Smooth muscle cell (in vitro differentiated cells): ENCODE results near the gene ATAD3A. TPM values are rescaled to one million over a fixed set of nuclear protein-coding genes. Genes with fewer than 3 reads are reported as not detected.

Experiments used
- DNase-seq: peaks from one replicate; lab custom pipeline; 2025; ENCODE audit not compliant: unreplicated experiment; lab: John Stamatoyannopoulos, UW
- H2AFZ ChIP-seq: fragments of 200-600 bp; sonication (generic); 2 replicates; pipeline ENCODE4 v1.6.0; 2016; ENCODE audit warnings: antibody characterized with exemption, low read depth, mild to moderate bottlenecking
- H3F3A ChIP-seq: fragments of 200-600 bp; sonication (generic); 2 replicates; pipeline ENCODE4 v1.6.0; 2017; ENCODE audit warnings: antibody characterized with exemption, low read depth
- H3K27ac ChIP-seq: fragments of 200-600 bp; sonication (generic); 2 replicates; pipeline ENCODE4 v1.5.1; 2016; ENCODE audit warnings: low read depth, mild to moderate bottlenecking
- H3K27me3 ChIP-seq: fragments of 200-600 bp; sonication (generic); 2 replicates; pipeline ENCODE4 v1.6.1; 2016; ENCODE audit warnings: low read depth, mild to moderate bottlenecking
- H3K36me3 ChIP-seq: fragments of 200-600 bp; sonication (generic); 2 replicates; pipeline ENCODE4 v1.5.1; 2016; ENCODE audit warnings: low read depth
- H3K4me1 ChIP-seq: fragments of 200-600 bp; sonication (generic); 2 replicates; pipeline ENCODE4 v1.5.1; 2016; ENCODE audit warnings: low read depth
- H3K4me2 ChIP-seq: fragments of 200-600 bp; sonication (generic); 2 replicates; pipeline ENCODE4 v1.6.0; 2016; ENCODE audit warnings: mild to moderate bottlenecking
- H3K4me3 ChIP-seq: fragments of 200-600 bp; sonication (generic); 2 replicates; pipeline ENCODE4 v1.5.1; 2016; ENCODE audit warnings: mild to moderate bottlenecking
- H3K79me2 ChIP-seq: fragments of 200-600 bp; sonication (generic); 2 replicates; pipeline ENCODE4 v1.6.0; 2016; ENCODE audit warnings: low read depth, mild to moderate bottlenecking
- H3K9ac ChIP-seq: fragments of 200-600 bp; sonication (generic); 2 replicates; pipeline ENCODE4 v1.6.0; 2016; ENCODE audit warnings: low read depth
- H3K9me3 ChIP-seq: fragments of 200-600 bp; sonication (generic); replicated peaks from 2 replicates; pipeline ENCODE4 v1.5.1; 2016; ENCODE audit warnings: low read depth
- H4K20me1 ChIP-seq: fragments of 200-600 bp; sonication (generic); 2 replicates; pipeline ENCODE4 v1.6.0; 2016; ENCODE audit warnings: low read depth
- CTCF ChIP-seq: fragments of 200-600 bp; sonication (generic); IDR thresholded peaks from 2 replicates; pipeline ENCODE4 v1.5.1; 2017; ENCODE audit warnings: borderline replicate concordance, mild to moderate bottlenecking, antibody characterized with exemption; ENCODE audit not compliant: insufficient read depth, poor library complexity, severe bottlenecking
- WGBS: methylation state at CpG from one replicate; pipeline ENCODE4 v1.1.7; 2016; ENCODE audit warnings: low lambda C conversion rate; 5-methylcytosine and 5-hydroxymethylcytosine counted together
- polyA plus RNA-seq: library from polyadenylated mRNA; unstranded; fragments of >200 nt; fragmentation: Nextera tagmentation; extraction: Ambion mirVana; gene quantifications from 2 replicates; pipeline ENCODE4 v1.2.1, GENCODE V29; 2016
- total RNA-seq: library from RNA; depleted of rRNA; stranded (reverse); fragments of >200 nt; gene quantifications from 2 replicates; pipeline ENCODE4 v1.2.3, GENCODE V29; 2014

The ATAD3A gene
- total and polyA plus RNA-seq, 2 experiments from 2014 or later = 14.3 to 58.0 TPM

DNA sequence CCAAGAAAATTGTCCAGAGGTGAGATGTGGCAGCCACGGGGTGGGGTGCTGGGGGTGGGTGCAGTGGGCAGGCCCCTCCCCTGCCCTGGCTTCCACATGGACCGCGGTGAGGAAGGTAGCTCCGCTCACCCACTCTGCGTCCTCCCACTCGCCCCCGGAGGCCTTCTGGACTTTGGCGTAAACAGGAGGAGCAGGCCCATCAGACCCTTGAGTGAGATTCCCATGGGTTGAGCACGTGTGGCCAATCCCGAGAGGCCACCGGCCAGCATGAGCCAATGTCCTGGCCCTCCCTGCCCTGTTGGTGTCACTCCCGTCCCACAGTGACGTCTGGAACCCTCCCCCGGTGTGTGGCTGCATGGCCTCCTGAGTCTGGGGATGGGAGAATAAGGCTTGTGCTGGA lies 36.6 kb downstream of the ATAD3A start:
- H4K20me1 ChIP-seq = peaks cover 45% of the 10 kb centered on the region
- no peak overlapping the region for H3K9ac ChIP-seq
- WGBS = 92% methylated on average over 14 of the region's 14 CpGs
- H3K4me1 ChIP-seq = no peaks in the 10 kb centered on the region
- H2AFZ ChIP-seq = no peak overlapping the region
- no peaks in the 10 kb centered on the region for H3K9me3 ChIP-seq
- H3K4me2 ChIP-seq = no peak overlapping the region
- TF ChIP-seq CTCF = no peak
- H3K27me3 ChIP-seq = no peaks in the 10 kb centered on the region
- H3F3A ChIP-seq = no peaks in the 10 kb centered on the region
- no peak for DNase-seq
- peaks cover 26% of the 10 kb centered on the region for H3K79me2 ChIP-seq
- no peak overlapping the region for H3K4me3 ChIP-seq
- no peaks in the 10 kb centered on the region for H3K36me3 ChIP-seq
- H3K27ac ChIP-seq = no peak overlapping the region

- Histone ChIP-seq H4K20me1 (peaks cover 60% of the 10 kb centered on the region), H3K36me3 (no peaks in the 10 kb centered on the region), H2AFZ (no peak overlapping the region), H3K9me3 (no peaks in the 10 kb centered on the region), H3K79me2 (peaks cover 27% of the 10 kb centered on the region), H3K4me3 (no peak overlapping the region), H3K27ac (no peak overlapping the region), H3K4me2 (no peak overlapping the region), H3K27me3 (no peaks in the 10 kb centered on the region), H3K4me1 (no peaks in the 10 kb centered on the region), H3F3A (no peaks in the 10 kb centered on the region), H3K9ac (no peak overlapping the region)
- no peak for DNase-seq
- 95% methylated on average over 7 of the region's 7 CpGs for WGBS
- TF ChIP-seq CTCF = no peak
Measured at GRCh38 chr1:1550087-1550486, 38.1 kb downstream of the ATAD3A start.

DNA sequence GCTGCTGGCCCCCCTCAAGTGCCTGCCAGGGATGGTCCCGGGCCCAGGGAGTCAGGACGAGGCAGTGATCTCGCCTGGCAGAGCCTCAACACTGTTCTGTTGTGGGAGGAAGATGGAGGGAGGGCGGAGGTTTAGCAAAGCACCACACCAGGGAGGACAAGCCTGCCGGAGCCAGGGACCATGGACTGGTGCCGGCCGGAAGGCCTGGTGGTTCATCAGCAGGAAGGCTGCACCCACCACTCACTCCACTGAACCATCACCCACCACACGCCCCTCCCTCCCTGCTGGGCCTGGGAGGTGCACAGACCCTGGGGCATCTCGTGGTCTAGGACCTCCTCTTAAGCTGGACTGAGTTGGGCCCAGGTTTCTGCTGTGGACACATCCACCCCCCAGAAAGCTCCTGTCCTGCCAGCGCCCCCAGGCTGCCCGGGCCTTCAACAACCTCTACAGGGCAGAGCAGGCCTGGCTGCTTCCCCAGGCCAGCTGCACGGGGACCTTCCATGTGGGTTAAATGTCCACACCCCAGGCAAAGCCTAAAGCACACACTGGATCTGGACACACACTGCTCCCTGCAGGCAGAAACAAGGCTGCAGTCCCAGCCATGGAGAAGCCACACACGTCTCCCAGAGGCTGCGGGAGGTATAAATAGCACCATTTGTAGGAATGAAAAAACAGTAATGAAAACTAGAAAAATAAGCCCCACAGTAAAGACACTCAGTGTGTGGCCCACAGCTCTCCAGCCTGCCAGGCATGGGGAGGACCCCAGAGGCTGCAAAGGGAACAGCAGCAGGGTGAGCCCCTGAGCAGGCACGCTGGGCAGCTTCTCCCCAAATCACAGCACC lies 38.9 kb downstream of the ATAD3A start:
- no peak overlapping the region for H3K4me3 ChIP-seq
- H3K27me3 ChIP-seq = no peaks in the 10 kb centered on the region
- no peaks in the 10 kb centered on the region for H3K36me3 ChIP-seq
- no peak overlapping the region for H3K4me2 ChIP-seq
- no peak overlapping the region for H3K27ac ChIP-seq
- DNase-seq = no peak
- no peak overlapping the region for H3K9ac ChIP-seq
- no peaks in the 10 kb centered on the region for H3F3A ChIP-seq
- H4K20me1 ChIP-seq = peaks cover 61% of the 10 kb centered on the region
- TF ChIP-seq CTCF = peak; percentile 21
- no peaks in the 10 kb centered on the region for H3K4me1 ChIP-seq
- WGBS = 87% methylated on average over 15 of the region's 15 CpGs
- H3K79me2 ChIP-seq = peaks cover 34% of the 10 kb centered on the region
- no peaks in the 10 kb centered on the region for H3K9me3 ChIP-seq
- no peak overlapping the region for H2AFZ ChIP-seq
